Measurements from ENCODE around the gene SULT2B1.
"Not testable (repeated sequence)": the region's sequence is repeated elsewhere in the genome, so short reads cannot be mapped to it uniquely, and the experiment has no call there.

Gene SULT2B1

DNA sequence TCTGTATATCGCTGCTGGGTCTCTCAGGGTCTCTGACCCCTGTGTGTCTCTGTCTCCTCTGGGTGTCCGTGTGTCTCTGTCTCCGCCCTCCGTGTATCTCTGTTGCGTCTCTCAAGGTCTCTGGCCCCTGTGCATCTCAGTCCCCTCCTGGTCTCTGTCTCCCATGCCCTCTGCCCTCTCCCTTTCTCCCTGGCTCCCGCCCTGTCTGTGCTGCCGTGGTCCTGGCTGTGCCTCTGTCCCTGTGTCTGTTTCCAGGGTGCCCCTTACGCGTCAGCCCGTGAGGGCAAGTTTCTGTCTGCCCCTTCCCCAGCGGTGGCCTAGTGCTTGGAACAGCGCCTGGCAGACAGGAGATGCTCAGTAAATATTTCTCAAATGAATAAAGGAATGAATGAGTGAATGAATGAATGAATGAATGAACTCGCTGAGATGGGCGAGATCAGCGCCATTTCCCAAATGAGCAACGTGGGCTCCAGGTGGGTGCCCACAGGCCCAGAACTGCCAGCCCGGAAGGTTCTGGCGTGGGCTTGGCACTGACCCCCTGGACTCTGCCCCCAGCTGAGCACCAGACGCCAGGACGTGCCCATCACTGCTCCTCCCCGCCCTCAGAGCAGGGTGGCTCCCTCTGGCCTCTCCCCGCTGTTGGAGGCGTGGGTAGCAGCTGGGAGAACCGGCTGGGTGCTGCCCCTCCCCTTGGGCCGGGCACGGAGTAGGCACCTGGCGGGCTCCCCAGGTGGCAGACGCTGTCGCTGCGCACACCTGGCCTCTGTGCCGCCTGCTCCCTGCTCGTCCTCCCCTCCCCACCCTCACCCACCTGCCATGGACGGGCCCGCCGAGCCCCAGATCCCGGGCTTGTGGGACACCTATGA is at the start of gene SULT2B1:
SULT2B1 (plus strand) TSS at position 736 of the 866 bp plus-strand sequence; CDS start at position 817, 81 bp downstream.
- no peak for DNase-seq

- DNase-seq, result no peak
Observed at GRCh38 chr19:48502350-48503018, 49.5 kb upstream of the SULT2B1 start.

DNA sequence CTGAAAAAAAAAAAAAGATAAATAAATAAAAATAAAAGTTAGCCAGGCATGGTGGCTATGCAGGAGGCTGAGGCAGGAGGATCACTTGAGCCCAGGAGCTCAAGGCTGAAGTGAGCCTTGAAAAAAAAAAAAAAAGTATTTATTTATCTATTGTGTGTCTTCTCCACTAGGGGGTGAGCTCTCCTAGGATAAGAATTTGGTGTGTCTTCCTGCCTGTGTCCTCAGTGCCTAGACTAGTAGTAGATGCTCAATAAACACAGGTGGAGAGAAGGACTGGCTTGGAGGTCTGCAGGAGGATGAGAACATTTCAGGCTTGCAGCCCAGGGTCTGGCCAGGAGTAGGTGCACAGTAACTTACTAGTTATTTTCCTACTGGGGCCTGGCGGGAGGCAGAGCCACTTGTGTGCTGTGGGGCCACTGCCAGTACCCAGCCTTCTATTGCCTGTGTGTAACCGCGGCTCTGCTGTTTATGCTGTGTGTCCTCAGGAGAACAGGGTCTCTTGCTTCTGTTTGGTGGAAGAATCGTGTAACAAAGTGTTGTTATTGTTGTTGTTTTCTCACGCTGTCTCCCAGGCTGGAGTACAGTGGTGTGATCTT is 45.7 kb upstream of the SULT2B1 start:
- peak; percentile 57 for DNase-seq

DNA sequence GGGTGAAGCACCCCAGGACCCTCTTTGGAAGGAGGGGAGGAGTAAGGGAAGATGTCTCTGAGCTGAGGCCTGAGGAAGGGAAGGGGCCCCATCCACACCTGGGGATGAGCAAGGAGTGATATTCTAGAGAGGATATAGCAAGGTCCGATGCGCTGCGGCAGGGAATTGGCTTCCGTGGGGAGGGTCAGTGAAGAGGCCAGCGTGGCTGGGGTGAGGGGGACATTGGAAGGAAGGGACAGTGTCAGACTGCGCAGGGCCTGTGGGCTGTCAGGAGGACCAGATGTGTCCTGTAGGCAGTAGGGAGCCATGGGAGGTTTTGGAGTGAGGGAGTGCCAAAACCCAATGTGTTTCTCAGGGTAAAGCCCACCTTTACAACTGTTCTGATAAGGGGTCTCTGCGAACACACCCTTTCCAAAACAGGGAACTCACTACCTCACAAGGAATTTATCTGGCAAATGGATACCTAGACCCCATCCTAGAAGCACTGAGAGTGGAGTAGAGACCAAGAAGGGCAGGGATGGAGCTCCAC is 44.0 kb upstream of the SULT2B1 start:
- no peak for DNase-seq

DNA sequence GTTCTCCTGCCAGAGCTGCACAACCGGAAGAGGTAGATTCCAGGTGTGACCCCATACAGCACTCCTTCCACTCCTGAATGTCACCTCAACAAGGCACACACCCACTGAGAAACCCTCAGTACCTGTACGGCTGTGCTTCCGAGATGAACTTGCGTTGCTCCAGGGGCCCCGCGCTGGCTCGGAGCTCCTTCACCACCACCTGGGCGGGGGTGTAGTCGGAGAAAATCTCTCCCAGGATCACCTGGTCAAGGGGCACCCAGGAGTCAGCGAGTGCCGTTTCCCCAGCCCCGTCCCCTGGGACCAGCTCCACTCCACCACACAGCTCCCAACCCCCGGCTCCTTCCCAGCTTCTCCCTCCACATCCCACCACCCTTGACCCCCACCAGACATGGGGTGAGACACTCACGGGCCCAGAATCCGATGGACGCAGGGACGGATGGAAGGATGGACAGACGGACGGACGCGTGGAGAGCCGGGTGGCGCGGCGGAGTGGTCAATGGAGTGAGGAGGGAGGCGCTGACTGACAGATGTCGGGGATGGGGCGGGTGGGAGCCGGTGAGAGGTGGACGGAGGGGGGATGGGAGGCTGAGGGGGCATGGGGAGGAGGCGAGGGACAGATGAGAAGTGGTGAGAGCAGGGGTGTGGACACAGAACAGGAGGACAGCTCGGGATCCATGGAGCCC is 43.1 kb upstream of the SULT2B1 start:
- no peak for DNase-seq

- no peak for DNase-seq
Observed at GRCh38 chr19:48509467-48510194, 42.3 kb upstream of the SULT2B1 start.

DNA sequence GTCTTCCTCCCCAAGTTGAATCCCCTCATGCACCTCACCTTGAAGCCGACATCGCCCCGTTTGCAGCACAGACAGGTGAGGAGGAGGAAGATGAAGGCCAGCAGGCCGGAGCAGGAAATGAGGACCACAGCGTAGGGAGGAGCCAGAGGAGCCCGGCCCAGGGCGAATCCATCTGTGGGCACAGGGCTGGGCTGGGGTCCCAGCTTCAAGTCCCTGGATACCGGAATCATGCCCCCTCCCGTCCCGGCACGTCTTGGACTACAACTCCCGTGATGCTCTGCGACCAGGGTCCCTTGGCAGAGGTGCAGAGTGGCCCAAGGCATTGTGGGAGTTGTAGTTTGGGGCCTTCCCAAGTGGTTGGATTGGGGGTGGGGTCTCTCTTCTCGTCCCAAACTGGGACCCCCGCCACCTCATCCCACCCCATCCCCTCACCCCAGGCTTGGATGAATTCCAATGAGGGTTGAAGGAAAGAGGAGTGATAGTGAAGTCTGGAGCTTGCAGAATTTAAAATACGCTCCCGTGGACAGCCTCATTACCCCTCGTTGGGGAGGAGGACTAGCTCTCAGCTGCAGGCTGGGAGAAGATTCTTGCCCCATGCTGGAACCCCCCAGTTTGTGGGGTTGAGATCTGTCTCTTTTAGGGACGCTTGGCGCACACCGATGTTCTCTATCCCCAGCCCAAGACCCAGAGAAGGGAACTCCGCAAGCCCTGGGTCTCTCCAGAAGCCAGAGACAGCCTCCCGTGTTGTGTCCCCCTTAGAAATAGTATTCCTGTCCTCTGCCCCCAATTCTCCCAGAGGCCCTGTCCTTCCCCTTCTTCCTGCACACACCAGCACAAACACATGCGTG is 41.3 kb upstream of the SULT2B1 start:
- no peak for DNase-seq

GRCh38 chr19:48511321-48511731 is 40.6 kb upstream of the SULT2B1 start:
- DNase-seq, result no peak

GRCh38 chr19:48511800-48512503 is 40.0 kb upstream of the SULT2B1 start, which contains the start of gene LMTK3:
TSS of gene LMTK3 (minus strand) at chr19:48511835. CDS start at chr19:48511576, 259 bp downstream.
- DNase-seq, result peak; percentile 62

DNA sequence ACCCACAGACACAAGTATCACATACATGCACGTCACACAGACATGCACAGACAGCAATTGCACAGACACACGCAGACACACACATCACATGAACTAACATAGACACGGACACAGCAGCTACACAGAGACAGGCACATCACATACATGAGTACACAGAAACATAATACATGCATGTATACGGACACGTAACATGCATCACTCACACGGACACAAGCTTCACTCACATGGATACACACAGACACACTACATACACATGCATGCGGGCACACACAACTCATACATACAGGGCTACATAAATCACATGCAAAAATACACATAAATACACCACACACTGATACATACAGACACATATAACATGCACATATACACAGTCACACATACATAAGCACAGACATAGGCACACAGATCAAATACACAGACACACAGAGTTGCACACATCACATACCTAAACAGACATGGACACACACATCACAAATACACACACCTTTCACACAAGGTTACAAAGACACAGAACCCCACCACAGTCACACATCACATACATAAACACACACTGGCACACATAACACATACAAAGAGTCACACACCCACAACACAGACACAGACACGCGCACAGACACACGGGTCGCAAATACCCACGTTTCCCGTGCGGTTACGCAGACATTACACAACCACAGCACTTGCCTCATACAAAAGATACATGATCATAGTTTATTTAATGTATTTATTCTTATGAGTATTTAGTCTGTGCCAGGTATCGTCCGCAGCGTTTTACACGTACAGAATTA is 39.3 kb upstream of the SULT2B1 start:
- DNase-seq, result no peak

DNA sequence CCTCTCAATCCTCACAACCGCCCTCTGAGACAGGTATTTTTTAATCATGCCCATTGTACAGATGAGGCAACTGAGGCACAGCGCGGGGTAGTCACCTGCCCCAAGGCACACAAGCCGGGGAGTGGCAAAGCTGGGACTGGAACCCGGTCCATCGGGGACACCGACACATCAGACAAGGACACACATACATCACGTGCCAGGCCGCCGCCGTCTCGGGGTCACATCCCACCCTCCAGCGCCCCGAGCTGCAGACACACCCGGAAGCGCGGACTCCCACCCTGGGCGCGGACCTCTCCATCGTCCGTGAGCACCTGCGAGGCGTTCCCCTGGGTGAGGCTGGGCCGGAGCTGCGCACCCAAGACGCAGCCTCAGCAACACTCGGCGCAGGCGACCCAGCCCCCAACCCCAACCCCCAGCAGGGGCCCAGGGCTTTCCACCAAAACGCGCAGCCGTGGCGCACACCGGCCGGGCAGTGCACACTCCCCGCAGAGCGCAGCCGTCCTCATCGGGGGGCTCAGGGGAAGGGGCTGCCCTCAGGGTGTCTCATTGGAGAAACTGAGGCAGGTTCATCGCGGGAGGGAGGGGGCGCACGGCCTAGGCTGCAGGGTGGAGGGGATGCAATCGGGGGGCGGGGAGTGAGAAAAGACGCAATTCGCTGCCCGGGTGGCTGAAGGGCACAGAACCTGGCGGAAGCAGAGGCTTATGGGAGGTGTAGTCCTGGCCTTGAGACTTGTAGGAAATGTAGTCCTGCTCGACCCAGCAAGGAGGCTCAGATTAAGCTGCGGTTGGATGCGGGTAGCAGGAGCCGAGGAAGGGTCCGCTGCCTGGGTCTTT is 38.5 kb upstream of the SULT2B1 start:
- peak; percentile 62 for DNase-seq

DNA sequence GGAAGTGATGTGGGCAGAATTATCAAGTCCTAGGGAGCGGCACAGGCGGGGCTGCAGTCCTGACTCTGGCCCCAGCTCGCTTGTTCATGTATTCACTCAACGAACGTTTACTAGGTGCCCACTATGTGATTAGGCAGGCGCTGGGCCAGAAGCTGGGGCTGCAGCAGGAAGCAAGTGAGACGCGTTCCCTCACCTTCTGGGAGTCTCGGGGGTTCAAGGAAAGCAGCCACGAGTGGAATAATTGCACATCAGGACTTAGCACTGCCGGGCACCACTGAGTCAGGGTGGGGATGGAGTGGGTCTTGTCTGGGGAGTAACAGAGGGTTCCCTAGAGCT is 37.9 kb upstream of the SULT2B1 start:
- DNase-seq, result no peak

DNA sequence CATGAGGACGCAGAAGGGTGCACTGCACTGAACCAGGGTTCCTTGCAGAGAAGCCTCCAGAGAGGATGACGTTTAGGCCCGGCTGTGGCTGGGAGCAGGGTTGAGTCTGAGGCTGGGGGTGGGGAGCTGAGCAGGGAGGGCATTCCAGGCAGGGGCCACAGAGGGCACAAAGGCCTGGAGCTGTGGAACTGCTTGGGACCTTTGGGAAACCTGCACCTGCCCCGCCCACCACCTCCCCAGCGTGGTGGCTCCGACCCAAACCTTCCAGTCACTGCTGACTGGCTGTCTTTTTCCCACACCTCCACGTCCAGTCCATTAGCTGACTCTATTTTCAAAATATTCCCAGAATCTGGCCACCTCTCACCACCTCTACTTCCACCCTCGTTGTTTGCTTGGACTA is 35.4 kb upstream of the SULT2B1 start:
- DNase-seq, result no peak

DNA sequence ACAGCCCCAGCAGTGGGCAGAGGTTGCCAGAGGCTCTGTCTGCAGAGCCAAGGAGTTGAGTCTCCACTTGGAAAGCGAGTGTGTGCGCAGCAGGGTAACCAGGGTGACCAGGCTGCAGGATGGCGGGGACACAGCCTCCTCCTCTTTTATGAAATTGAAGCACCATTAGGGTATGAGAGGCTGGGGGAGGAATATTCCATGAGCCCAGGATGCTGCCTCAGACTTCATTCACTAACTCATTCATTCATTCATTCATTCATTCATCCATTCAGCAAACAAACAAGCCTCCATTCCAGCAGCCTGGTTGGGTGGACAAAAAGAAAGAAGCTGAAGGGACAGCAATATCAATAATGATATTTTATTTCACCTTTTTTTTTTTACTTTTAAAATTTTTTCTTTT is 33.8 kb upstream of the SULT2B1 start:
- DNase-seq, result no peak

DNA sequence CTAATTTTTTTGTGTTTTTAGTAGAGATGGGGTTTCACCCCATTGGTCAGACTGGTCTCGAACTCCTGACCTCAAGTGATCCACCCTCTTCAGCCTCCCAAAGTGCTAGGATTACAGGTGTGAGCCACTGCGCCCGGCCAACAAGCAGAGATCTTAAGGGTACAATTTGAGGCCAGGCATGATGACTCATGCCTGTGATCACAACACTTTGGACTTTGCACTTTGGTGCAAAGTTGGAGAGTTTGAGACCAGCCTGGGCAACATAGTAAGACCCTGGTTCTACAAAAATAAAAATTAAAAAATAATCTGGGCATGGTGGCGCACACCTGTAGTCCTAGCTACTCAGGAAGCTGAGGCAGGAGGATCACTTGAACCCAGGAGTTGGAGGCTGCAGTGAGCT is 32.5 kb upstream of the SULT2B1 start:
- DNase-seq, result not testable (repeated sequence)

GRCh38 chr19:48520134-48520533 is 31.8 kb upstream of the SULT2B1 start:
- DNase-seq, result no peak

- DNase-seq, result no peak
Observed at GRCh38 chr19:48524221-48524620, 27.8 kb upstream of the SULT2B1 start.

DNA sequence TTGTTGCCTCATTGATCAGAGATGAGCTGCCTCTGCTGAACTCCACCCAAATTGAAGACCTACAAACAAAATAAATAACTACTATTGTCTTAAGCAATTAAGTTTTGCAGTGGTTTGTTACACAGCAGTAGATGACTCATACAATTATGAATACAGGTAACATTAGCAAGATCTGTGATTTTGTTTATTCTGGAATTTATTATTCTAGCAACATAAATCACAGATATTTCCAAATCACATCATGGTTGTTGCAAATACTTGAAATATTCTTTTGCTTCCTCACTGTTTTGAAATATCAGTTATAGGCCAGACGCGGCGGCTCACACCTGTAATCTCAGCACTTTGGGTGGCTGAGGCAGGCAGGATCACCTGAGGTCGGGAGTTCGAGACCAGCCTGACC is 27.2 kb upstream of the SULT2B1 start:
- DNase-seq, result no peak

- DNase-seq, result no peak
Observed at GRCh38 chr19:48529156-48529555, 22.8 kb upstream of the SULT2B1 start.

Data from DMS 273 treated with DMSO at 0.1 percent for 48 hours (cell line).